Hepatocyte (in vitro differentiated cells): ENCODE data around the gene KIF22. TPM values are rescaled to one million over a fixed set of nuclear protein-coding genes. Genes with fewer than 3 reads are reported as not detected.
A peak's percentile ranks its signal among the peaks of the same experiment; 100 is the strongest.

Source experiments
- DNase-seq: peaks from one replicate; pipeline ENCODE4 v3.0.0-alpha.2; 2016; ENCODE audit warnings: low spot score
- H2AFZ ChIP-seq: fragments of 200-600 bp; sonication (generic); 2 replicates; pipeline ENCODE4 v1.6.0; 2016; ENCODE audit warnings: antibody characterized with exemption, mild to moderate bottlenecking
- H3K27ac ChIP-seq: fragments of 200-600 bp; sonication (generic); 2 replicates; pipeline ENCODE4 v1.5.1; 2016; ENCODE audit warnings: mild to moderate bottlenecking
- H3K27me3 ChIP-seq: fragments of 200-600 bp; sonication (generic); 2 replicates; pipeline ENCODE4 v1.6.1; 2016
- H3K36me3 ChIP-seq: fragments of 200-600 bp; sonication (generic); replicated peaks from 2 replicates; pipeline ENCODE4 v1.5.1; 2016; ENCODE audit warnings: low read depth; ENCODE audit not compliant: insufficient read depth
- H3K4me1 ChIP-seq: fragments of 200-600 bp; sonication (generic); 2 replicates; pipeline ENCODE4 v1.5.1; 2016; ENCODE audit warnings: mild to moderate bottlenecking, moderate library complexity; ENCODE audit not compliant: insufficient read depth
- H3K4me2 ChIP-seq: fragments of 200-600 bp; sonication (generic); 2 replicates; pipeline ENCODE4 v1.6.0; 2016
- H3K4me3 ChIP-seq: fragments of 200-600 bp; sonication (generic); 2 replicates; pipeline ENCODE4 v1.5.1; 2016; ENCODE audit warnings: mild to moderate bottlenecking
- H3K79me2 ChIP-seq: fragments of 200-600 bp; sonication (generic); 2 replicates; pipeline ENCODE4 v1.6.0; 2017; ENCODE audit warnings: mild to moderate bottlenecking
- H3K9me2 ChIP-seq: fragments of 200-600 bp; sonication (generic); replicated peaks from 2 replicates; pipeline ENCODE4 v1.6.0; 2017; ENCODE audit warnings: mild to moderate bottlenecking; ENCODE audit not compliant: insufficient read depth
- H3K9me3 ChIP-seq: fragments of 200-600 bp; sonication (generic); 2 replicates; pipeline ENCODE4 v1.5.1; 2016; ENCODE audit warnings: low read depth, mild to moderate bottlenecking
- H4K20me1 ChIP-seq: fragments of 200-600 bp; sonication (generic); 2 replicates; pipeline ENCODE4 v1.6.0; 2016; ENCODE audit warnings: mild to moderate bottlenecking; ENCODE audit not compliant: insufficient read depth, poor library complexity, severe bottlenecking
- EZH2 ChIP-seq: fragments of 200-600 bp; sonication (generic); IDR thresholded peaks from 2 replicates; pipeline ENCODE4 v1.6.1; 2016; ENCODE audit warnings: antibody characterized with exemption, mild to moderate bottlenecking, borderline replicate concordance
- EZH2phosphoT487 ChIP-seq: fragments of 200-600 bp; sonication (generic); IDR thresholded peaks from one replicate; pipeline ENCODE4 v1.6.1; 2018; ENCODE audit warnings: antibody characterized with exemption, mild to moderate bottlenecking, low read depth, moderate library complexity; ENCODE audit not compliant: unreplicated experiment, severe bottlenecking
- WGBS: methylation state at CpG from one replicate; pipeline ENCODE4 v1.1.6; 2016; ENCODE audit warnings: low lambda C conversion rate; ENCODE audit errors: missing lambda C conversion rate; 5-methylcytosine and 5-hydroxymethylcytosine counted together
- polyA plus RNA-seq: library from polyadenylated mRNA; unstranded; fragments of >200 nt; fragmentation: Nextera tagmentation; extraction: Ambion mirVana; gene quantifications from 2 replicates; pipeline ENCODE4 v1.2.1, GENCODE V29; 2016
- total RNA-seq: library from RNA; depleted of rRNA; stranded (reverse); fragments of >200 nt; gene quantifications from 2 replicates; pipeline ENCODE4 v1.2.3, GENCODE V29; 2014
- TF ChIP-seq, protein P1 (sequence below): fragments of 200-600 bp; sonication (generic); IDR thresholded peaks from 2 replicates; pipeline ENCODE4 v1.5.1; 2016; ENCODE audit warnings: antibody characterized with exemption, mild to moderate bottlenecking; ENCODE audit not compliant: poor library complexity

KIF22 gene
- total and polyA plus RNA-seq, 2 experiments from 2014 or later: 42.5 to 42.6 TPM

DNA sequence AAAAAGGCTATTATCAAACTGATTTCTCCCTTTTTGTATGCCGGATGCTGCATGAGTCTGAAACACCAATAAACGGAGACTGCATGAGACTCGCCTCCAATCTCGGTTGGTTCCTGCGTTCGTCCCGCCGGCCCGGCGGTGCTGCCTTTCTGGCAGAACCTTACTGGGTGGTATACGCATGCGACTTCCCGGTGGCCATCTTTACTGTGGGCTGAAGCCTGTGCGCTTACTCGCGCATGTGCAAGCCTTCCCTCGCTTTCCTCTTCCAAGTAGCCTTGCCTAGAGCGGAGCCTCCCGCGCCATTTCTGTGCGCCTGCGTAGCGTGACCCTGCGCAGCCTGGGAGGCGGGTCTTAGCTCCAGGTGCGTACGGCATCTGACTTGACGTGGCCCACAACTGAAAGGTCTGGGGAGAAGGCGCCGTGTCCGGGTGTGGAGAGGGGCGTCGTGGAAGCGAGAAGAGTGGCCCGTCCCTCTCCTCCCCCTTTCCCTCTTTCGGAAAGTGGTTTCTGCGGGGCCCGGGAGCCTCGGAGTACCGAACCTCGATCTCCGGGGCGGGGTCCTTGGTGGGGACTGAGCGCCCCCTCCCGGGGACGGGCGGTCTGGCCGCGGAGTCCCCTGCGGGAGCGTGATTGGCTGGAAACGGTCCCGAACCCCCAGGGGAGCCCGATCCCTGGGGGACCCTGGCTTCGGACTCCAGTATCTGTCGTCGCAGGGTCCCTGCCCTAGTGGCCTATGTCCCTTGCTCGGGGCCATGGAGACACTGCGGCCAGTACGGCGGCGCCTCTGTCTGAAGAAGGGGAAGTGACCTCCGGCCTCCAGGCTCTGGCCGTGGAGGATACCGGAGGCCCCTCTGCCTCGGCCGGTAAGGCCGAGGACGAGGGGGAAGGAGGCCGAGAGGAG, 25.5 kb downstream of the KIF22 start, which contains the start of gene PAGR1:
Gene PAGR1, plus strand, starts transcription at position 360 of the 901 bp plus-strand sequence. Its CDS starts 374 bp downstream, at position 734.
- Histone ChIP-seq H2AFZ (peak within 1 kb of the TSS; percentile 59), H3K36me3 (no peaks in the 10 kb centered on the region), H3K4me3 (peak within 1 kb of the TSS; percentile 42), H3K27ac (peak within 1 kb of the TSS; percentile 93), H3K9me3 (no peaks in the 10 kb centered on the region), H4K20me1 (no peaks in the 10 kb centered on the region), H3K4me1 (peaks cover 27% of the 10 kb centered on the region), H3K79me2 (peaks cover 53% of the 10 kb centered on the region), H3K27me3 (no peaks in the 10 kb centered on the region), H3K4me2 (peak within 1 kb of the TSS; percentile 87), H3K9me2 (no peaks in the 10 kb centered on the region)
- WGBS: under 1% methylated on average over 63 of the region's 70 CpGs
- DNase-seq: peak; percentile 99
- TF ChIP-seq EZH2phosphoT487: no peak
- TF ChIP-seq, protein P1, sequence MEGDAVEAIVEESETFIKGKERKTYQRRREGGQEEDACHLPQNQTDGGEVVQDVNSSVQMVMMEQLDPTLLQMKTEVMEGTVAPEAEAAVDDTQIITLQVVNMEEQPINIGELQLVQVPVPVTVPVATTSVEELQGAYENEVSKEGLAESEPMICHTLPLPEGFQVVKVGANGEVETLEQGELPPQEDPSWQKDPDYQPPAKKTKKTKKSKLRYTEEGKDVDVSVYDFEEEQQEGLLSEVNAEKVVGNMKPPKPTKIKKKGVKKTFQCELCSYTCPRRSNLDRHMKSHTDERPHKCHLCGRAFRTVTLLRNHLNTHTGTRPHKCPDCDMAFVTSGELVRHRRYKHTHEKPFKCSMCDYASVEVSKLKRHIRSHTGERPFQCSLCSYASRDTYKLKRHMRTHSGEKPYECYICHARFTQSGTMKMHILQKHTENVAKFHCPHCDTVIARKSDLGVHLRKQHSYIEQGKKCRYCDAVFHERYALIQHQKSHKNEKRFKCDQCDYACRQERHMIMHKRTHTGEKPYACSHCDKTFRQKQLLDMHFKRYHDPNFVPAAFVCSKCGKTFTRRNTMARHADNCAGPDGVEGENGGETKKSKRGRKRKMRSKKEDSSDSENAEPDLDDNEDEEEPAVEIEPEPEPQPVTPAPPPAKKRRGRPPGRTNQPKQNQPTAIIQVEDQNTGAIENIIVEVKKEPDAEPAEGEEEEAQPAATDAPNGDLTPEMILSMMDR: peak; percentile 98
- no peak for TF ChIP-seq EZH2

DNA sequence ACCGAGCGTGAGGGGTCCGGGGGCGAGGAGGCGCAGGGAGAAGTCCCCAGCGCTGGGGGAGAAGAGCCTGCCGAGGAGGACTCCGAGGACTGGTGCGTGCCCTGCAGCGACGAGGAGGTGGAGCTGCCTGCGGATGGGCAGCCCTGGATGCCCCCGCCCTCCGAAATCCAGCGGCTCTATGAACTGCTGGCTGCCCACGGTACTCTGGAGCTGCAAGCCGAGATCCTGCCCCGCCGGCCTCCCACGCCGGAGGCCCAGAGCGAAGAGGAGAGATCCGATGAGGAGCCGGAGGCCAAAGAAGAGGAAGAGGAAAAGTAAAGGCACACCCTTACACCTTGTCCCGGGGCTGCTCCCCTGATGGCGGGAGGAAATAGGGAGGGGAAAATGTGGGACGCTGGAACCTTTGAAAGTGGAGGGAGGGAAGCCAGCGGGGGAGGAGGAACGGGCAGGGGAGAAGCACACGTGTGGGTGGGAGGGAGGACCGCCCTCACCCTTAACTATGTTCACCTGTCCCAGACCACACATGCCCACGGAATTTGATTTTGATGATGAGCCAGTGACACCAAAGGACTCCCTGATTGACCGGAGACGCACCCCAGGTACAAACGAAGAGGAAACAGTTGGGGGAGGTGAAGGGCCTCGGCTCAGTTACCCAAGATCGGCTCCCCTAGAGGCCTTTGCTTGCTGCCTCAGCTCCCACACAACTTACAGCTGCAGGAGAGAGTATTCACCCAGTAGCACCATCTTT, 26.3 kb downstream of the KIF22 start:
- no peaks in the 10 kb centered on the region for H4K20me1 ChIP-seq
- H3K27ac ChIP-seq: peak overlapping the region; percentile 93
- H3K36me3 ChIP-seq: no peaks in the 10 kb centered on the region
- no peaks in the 10 kb centered on the region for H3K9me2 ChIP-seq
- H3K4me1 ChIP-seq: peaks cover 35% of the 10 kb centered on the region
- no peaks in the 10 kb centered on the region for H3K9me3 ChIP-seq
- H3K27me3 ChIP-seq: no peaks in the 10 kb centered on the region
- peak overlapping the region; percentile 59 for H2AFZ ChIP-seq
- H3K4me3 ChIP-seq: peak overlapping the region; percentile 42
- 3% methylated on average over 27 of the region's 37 CpGs for WGBS
- no peak for TF ChIP-seq EZH2phosphoT487
- TF ChIP-seq, protein P1: no peak
- TF ChIP-seq EZH2: no peak
- H3K4me2 ChIP-seq: peak overlapping the region; percentile 87
- H3K79me2 ChIP-seq: peaks cover 56% of the 10 kb centered on the region
- DNase-seq: peak; percentile 73

DNA sequence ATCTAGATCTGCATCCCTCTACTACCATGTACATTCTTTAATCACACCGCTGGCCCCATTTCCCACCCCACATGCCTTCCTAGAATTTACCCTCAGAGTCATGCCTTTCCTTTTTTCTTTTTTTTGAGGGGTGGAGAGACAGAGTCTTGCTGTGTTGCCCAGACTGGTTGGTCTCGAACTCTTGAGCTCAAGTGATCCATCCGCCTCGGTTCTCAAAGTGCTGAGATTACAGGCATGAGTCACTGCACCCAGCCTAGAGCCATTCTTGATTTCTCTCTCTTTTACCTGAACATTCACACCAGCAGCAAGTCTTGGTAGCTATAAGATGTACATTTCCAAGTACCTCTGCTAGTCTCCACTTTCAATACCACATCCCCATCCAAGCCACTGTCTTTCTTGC, 27.5 kb downstream of the KIF22 start:
- Histone ChIP-seq H3K27ac (no peak overlapping the region), H2AFZ (no peak overlapping the region)

More for the DNA sequence above, 27.5 kb downstream of the KIF22 start:
- DNase-seq: no peak
- H3K79me2 ChIP-seq: peaks cover 63% of the 10 kb centered on the region
- WGBS: 84% methylated on average over 4 of the region's 4 CpGs
- H3K4me3 ChIP-seq: no peak overlapping the region
- H3K36me3 ChIP-seq: no peaks in the 10 kb centered on the region
- no peaks in the 10 kb centered on the region for H3K9me3 ChIP-seq
- H3K4me2 ChIP-seq: peak overlapping the region; percentile 87
- no peak for TF ChIP-seq EZH2
- TF ChIP-seq EZH2phosphoT487: no peak
- TF ChIP-seq, protein P1: no peak
- peaks cover 3% of the 10 kb centered on the region for H4K20me1 ChIP-seq
- H3K9me2 ChIP-seq: no peaks in the 10 kb centered on the region
- H3K4me1 ChIP-seq: peaks cover 44% of the 10 kb centered on the region
- H3K27me3 ChIP-seq: no peaks in the 10 kb centered on the region
